ENCODE measurements around the gene VPS9D1. TPM values are rescaled to one million over a fixed set of nuclear protein-coding genes. Genes with fewer than 3 reads are reported as not detected.

The VPS9D1 gene
- total RNA-seq, 1 donor from 2014 or later, result 11.4 TPM

DNA sequence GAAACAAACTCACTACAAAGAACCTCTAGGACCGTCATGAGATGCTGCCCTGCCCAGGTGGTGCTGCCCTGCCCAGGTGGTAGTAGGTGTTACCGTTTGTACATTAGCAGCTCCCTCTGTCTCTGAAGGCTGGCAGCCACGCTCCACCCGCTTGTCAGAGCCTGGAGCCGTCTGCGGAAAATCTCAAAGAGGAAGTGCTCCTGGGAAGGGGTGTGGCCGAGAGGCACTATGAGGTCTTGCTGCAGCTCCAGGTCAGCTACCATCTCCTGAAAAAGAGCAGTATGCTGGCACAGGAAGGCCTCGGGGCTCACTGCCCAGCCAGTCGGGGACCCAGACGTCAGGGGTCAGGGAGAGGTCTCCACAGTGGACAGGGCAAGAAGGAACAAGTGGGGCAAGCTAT, 28.9 kb upstream of the VPS9D1 start:
- no peak for DNase-seq (ENCODE audit: low read depth)
- TF ChIP-seq, protein P1, sequence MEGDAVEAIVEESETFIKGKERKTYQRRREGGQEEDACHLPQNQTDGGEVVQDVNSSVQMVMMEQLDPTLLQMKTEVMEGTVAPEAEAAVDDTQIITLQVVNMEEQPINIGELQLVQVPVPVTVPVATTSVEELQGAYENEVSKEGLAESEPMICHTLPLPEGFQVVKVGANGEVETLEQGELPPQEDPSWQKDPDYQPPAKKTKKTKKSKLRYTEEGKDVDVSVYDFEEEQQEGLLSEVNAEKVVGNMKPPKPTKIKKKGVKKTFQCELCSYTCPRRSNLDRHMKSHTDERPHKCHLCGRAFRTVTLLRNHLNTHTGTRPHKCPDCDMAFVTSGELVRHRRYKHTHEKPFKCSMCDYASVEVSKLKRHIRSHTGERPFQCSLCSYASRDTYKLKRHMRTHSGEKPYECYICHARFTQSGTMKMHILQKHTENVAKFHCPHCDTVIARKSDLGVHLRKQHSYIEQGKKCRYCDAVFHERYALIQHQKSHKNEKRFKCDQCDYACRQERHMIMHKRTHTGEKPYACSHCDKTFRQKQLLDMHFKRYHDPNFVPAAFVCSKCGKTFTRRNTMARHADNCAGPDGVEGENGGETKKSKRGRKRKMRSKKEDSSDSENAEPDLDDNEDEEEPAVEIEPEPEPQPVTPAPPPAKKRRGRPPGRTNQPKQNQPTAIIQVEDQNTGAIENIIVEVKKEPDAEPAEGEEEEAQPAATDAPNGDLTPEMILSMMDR (conservative IDR thresholded peaks at IDR 0.05; ENCODE audit: low read depth, low read length), result no peak
- H3K4me3 ChIP-seq (ENCODE audit: low read depth, low read length), result no peak overlapping the region

DNA sequence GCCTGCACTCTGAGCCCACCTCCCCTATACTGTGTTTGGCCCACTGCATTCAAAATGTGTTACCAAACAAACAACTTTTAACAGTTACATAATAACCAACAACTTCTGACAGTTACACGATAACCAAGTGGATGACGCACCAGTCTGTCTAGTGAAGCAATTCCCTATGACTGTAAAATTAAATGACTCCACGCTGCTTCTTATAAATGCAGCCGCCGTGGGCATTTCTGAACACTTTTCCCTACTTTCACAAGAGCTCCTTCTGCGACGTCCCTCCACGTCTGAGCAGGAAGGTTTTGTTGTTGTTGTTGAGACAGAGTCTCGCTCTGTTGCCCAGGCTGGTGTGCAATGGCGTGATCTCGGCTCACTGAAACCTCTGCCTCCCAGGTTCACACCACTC, 28.2 kb upstream of the VPS9D1 start:
- no peak for DNase-seq (ENCODE audit: low read depth)
- TF ChIP-seq, protein P1 (conservative IDR thresholded peaks at IDR 0.05; ENCODE audit: low read depth, low read length), result no peak
- H3K4me3 ChIP-seq (ENCODE audit: low read depth, low read length), result no peak overlapping the region

DNA sequence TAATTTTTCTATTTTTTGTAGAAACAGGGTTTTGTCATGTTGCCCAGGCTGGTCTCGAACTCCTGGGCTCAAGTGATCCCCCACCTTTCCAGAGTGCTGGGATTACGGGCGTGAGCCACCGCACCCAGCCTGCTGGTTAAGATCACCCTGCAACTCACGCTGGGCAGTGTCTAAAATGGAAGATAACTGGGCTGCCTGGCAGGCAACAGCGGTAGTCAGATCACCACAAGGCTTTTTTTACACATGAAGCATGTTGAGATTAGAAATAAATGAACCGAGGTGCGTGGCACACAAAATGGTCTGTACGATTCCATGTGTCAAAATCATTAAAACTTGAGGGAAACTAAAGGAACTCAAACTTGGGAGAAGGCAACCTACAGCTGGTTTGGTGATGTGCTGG, 27.4 kb upstream of the VPS9D1 start:
- DNase-seq (ENCODE audit: low read depth), result no peak
- H3K4me3 ChIP-seq (ENCODE audit: low read depth, low read length), result no peak overlapping the region
- TF ChIP-seq, protein P1 (conservative IDR thresholded peaks at IDR 0.05; ENCODE audit: low read depth, low read length), result no peak

DNA sequence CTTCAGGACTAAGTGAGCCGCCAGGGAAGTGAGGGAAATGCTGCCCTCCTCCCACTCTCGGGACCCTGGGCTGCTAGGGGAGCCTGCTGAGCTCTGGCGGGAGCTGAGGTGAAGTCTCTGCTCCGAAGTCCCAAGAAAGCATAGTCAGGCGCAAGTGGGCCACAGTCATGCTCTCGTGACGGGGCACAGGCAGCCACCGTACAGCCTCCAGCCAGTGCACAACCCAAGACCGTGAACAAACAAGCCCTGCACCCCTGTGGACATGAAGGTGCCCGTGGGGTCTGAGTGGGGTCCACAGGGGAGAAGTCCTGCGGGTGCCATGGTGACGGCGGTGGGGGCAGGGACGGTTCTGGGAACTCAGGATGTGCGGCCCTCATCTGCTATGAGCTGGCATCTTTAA, 25.3 kb upstream of the VPS9D1 start:
- TF ChIP-seq, protein P1 (conservative IDR thresholded peaks at IDR 0.05; ENCODE audit: low read depth, low read length), result no peak
- DNase-seq (ENCODE audit: low read depth), result no peak
- no peak overlapping the region for H3K4me3 ChIP-seq (ENCODE audit: low read depth, low read length)

DNA sequence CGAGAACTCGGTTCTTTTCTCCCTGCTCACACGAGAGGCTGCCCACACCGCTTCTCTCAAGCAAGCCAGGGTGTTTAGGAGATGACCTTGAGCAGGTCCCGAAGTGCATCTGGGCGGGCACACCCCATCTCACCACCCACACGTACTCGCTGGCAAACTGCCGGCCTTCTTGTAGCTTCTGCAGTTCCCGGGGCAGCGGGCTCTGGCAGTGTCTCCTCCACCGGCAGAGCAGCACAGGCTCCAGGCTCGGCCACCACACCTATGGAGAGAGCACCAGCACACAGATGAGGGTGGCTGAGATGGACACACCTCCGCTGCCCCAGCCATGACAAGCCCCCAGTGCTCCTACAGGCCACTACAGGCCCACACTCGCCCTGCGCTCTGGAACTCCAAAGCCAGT, 24.1 kb upstream of the VPS9D1 start:
- TF ChIP-seq, protein P1 (conservative IDR thresholded peaks at IDR 0.05; ENCODE audit: low read depth, low read length), result no peak
- no peak overlapping the region for H3K4me3 ChIP-seq (ENCODE audit: low read depth, low read length)
- DNase-seq (ENCODE audit: low read depth), result no peak

DNA sequence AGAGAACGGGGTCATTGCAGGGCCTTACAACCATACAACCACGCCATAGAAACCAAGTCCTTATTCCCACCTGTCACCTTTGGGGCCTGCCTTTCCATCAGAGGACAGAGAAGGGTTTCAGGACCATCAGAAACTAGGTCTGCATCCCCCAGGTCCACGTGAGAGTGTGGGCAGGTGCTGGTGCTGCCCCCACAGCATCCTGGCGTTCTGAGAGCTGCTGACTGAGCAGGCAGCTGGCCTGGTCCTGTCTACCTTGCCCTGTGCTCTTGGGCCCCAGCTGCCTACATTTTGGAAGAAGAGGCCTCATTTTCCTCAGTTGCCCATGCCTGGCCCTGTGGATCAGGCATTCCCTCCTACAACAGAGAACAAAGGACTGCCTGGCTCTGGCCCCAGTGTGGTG, 22.2 kb upstream of the VPS9D1 start:
- TF ChIP-seq, protein P1 (conservative IDR thresholded peaks at IDR 0.05; ENCODE audit: low read depth, low read length), result no peak
- DNase-seq (ENCODE audit: low read depth), result no peak
- H3K4me3 ChIP-seq (ENCODE audit: low read depth, low read length), result no peak overlapping the region

DNA sequence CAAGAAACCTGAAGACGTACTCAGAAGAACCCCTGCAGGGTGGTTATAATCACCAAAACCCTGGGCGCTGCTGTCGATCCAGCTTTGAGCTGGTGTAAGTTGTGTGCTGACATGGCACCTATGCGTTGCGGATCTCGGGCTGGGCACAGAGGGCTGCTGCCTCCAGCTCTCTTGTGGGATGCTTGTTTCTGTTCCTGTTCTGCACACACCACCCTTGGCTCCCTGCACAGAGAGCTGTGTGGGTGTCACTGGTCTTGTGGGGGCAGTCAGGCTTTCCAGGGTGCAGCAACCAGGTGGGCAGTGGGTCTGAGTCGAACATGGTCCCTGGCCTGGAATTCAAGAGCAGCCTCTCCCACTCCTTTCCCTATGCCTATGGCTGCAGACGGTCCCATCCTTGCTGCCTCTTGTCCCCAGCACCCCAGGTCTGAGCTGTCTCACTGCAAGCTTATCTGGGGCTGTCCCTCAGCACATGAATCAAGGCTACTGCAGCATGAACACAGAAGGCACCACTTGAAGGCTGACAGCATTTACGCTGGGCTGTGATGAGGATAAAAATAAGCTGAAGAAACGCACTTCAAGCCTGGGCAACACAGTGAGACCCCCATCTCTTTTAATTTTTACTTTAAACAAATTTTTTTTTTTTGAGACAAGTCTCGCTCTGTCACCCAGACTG, 20.8 kb upstream of the VPS9D1 start:
- TF ChIP-seq, protein P1 (conservative IDR thresholded peaks at IDR 0.05; ENCODE audit: low read depth, low read length), result no peak
- no peak overlapping the region for H3K4me3 ChIP-seq (ENCODE audit: low read depth, low read length)
- DNase-seq (ENCODE audit: low read depth), result no peak
